NCI-H2171 treated with DMSO at 0.1 percent for 48 hours (cell line): ENCODE results near the gene ENOX1.

Experiments used
- DNase-seq: peaks from one replicate; lab custom pipeline; 2025; lab: John Stamatoyannopoulos, UW

The ENOX1 gene

GRCh38 chr13:43484432-43485225, 302.1 kb downstream of the ENOX1 start:
- no peak for DNase-seq

GRCh38 chr13:43483930-43484329, 302.8 kb downstream of the ENOX1 start:
- DNase-seq = no peak

- DNase-seq = no peak
These were observed 304.1 kb downstream of the ENOX1 start for GRCh38 chr13:43482641-43483040.

GRCh38 chr13:43482026-43482425, 304.7 kb downstream of the ENOX1 start:
- DNase-seq = no peak

GRCh38 chr13:43478902-43479301, 307.9 kb downstream of the ENOX1 start:
- DNase-seq = no peak

- no peak for DNase-seq
These were observed 308.6 kb downstream of the ENOX1 start for GRCh38 chr13:43478211-43478610.

- no peak for DNase-seq
These were observed 311.6 kb downstream of the ENOX1 start for GRCh38 chr13:43475140-43475539.

GRCh38 chr13:43473437-43473836, 313.3 kb downstream of the ENOX1 start:
- peak; percentile 39 for DNase-seq

GRCh38 chr13:43472980-43473379, 313.8 kb downstream of the ENOX1 start:
- no peak for DNase-seq

GRCh38 chr13:43472339-43472738, 314.4 kb downstream of the ENOX1 start:
- DNase-seq = peak; percentile 38

- DNase-seq = no peak
These were observed 316.2 kb downstream of the ENOX1 start for GRCh38 chr13:43470610-43471009.

- no peak for DNase-seq
These were observed 317.0 kb downstream of the ENOX1 start for GRCh38 chr13:43469791-43470190.

GRCh38 chr13:43464578-43465264, 322.1 kb downstream of the ENOX1 start:
- no peak for DNase-seq

- DNase-seq = no peak
These were observed 338.0 kb downstream of the ENOX1 start for GRCh38 chr13:43448605-43449336.

- DNase-seq = no peak
These were observed 340.6 kb downstream of the ENOX1 start for GRCh38 chr13:43446126-43446525.

- DNase-seq = no peak
These were observed 341.1 kb downstream of the ENOX1 start for GRCh38 chr13:43445668-43446067.

GRCh38 chr13:43444081-43444480, 342.7 kb downstream of the ENOX1 start:
- DNase-seq = no peak

GRCh38 chr13:43441899-43442499, 344.8 kb downstream of the ENOX1 start:
- no peak for DNase-seq

- DNase-seq = no peak
These were observed 345.3 kb downstream of the ENOX1 start for GRCh38 chr13:43441464-43441863.

GRCh38 chr13:43434191-43434590, 352.6 kb downstream of the ENOX1 start:
- DNase-seq = no peak

GRCh38 chr13:43433691-43434141, 353.1 kb downstream of the ENOX1 start:
- DNase-seq = no peak

- no peak for DNase-seq
These were observed 353.8 kb downstream of the ENOX1 start for GRCh38 chr13:43432958-43433357.
